Neural progenitor cell (in vitro differentiated cells): Measurements from ENCODE around the gene MKLN1.

Source experiments
- CTCF ChIP-seq: fragments of 200-600 bp; sonication (generic); IDR thresholded peaks from 2 replicates; pipeline ENCODE4 v1.5.1; 2017; ENCODE audit warnings: antibody characterized with exemption, mild to moderate bottlenecking
- EZH2 ChIP-seq: fragments of 200-600 bp; sonication (generic); IDR thresholded peaks from 2 replicates; pipeline ENCODE4 v1.6.1; 2017; ENCODE audit warnings: antibody characterized with exemption, mild to moderate bottlenecking, moderate library complexity

GRCh38 chr7:131342864-131343442, 15.3 kb downstream of the MKLN1 start:
- no peak for TF ChIP-seq CTCF
- TF ChIP-seq EZH2, result no peak
